ENCODE results near the gene PTPRZ1.

GRCh38 chr7:122014697-122015096, 141.7 kb downstream of the PTPRZ1 start:
- TF ChIP-seq ZC3H10 (CRISPR knock-in tag; IDR thresholded peaks at IDR 0.05) = no peak
- no peak for TF ChIP-seq POU6F1 (CRISPR knock-in tag; IDR thresholded peaks at IDR 0.05; ENCODE audit: borderline replicate concordance, low read depth)

Data from SK-N-SH treated with all-trans-retinoic acid at 6 μM for 48 hours (cell line).